ENCODE data around the gene APEH. TPM values are rescaled to one million over a fixed set of nuclear protein-coding genes. Genes with fewer than 3 reads are reported as not detected.

Gene APEH
- 103 TPM for total RNA-seq

DNA sequence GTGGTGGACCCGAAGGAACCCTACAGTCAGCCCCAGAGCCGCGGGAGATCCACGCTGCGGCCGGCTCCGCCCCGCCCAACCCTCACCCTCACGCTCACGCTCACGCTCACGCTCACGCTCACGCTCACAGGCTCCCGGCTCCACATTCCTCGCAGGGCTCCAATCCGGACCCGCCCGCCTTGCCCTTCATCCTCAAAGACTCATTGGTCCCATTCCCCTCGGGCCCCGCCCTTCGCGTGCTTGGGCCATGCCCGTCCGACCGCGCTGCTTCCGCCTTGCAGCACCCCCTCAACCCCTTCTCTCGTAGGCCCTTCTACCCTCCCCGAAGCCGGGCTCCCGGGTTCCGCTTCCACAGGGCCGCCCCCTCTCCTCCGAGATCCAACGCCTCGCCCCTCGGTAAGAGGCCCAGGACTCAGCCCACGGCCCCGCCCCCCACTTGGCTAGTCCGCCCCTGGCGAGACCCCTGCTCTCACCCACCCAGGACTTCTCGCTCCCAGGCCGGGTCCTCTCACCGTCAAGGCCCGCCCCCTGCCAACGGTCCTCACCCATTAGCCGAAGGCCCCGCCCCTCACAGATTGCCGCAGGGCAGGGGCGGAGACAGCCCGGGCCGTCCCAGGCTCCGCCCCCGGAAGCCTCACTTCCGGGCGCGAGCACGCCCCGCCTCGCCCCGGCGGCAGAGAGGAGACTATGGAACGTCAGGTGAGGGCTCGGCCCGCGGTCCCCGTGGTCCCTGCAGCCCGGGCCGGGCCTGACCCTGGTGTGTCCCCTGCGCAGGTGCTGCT lies at the start of gene APEH:
TSS of gene APEH (plus strand) at position 637 of the 782 bp plus-strand sequence. CDS start at position 688, 51 bp downstream.
- peak; percentile 90 for ATAC-seq

- no peak for ATAC-seq
Measured at GRCh38 chr3:49625071-49625470, 49.1 kb upstream of the APEH start.

GRCh38 chr3:49626101-49626581 lies 48.0 kb upstream of the APEH start:
- no peak for ATAC-seq

DNA sequence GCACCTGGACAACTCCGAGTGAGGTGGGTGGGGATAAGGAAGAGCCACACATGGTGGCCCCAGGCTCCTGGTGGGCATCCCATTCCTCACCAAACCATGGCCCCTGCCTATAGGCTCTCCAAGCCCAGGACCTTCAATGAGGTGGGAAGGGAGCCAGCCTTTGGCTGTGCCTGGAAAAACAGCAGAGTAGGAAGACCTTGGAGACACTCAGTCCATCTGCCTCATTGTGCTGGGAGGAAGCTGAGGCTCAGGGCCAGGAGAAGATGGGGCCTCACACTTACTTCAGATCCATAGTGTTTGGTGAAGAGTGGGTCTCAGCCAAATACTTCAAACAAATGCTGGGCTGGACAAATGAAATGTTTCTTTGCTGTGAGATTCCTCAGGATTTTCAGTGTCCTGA lies 47.4 kb upstream of the APEH start:
- ATAC-seq = no peak

GRCh38 chr3:49627634-49628033 lies 46.5 kb upstream of the APEH start:
- ATAC-seq = no peak

GRCh38 chr3:49628249-49628648 lies 45.9 kb upstream of the APEH start:
- ATAC-seq = no peak

GRCh38 chr3:49629451-49629850 lies 44.7 kb upstream of the APEH start:
- ATAC-seq = no peak

- ATAC-seq = no peak
Measured at GRCh38 chr3:49629866-49630265, 44.3 kb upstream of the APEH start.

GRCh38 chr3:49630784-49631183 lies 43.4 kb upstream of the APEH start:
- ATAC-seq = no peak

- no peak for ATAC-seq
Measured at GRCh38 chr3:49634736-49635135, 39.4 kb upstream of the APEH start.

GRCh38 chr3:49636883-49637609 lies 37.1 kb upstream of the APEH start:
- peak; percentile 50 for ATAC-seq

DNA sequence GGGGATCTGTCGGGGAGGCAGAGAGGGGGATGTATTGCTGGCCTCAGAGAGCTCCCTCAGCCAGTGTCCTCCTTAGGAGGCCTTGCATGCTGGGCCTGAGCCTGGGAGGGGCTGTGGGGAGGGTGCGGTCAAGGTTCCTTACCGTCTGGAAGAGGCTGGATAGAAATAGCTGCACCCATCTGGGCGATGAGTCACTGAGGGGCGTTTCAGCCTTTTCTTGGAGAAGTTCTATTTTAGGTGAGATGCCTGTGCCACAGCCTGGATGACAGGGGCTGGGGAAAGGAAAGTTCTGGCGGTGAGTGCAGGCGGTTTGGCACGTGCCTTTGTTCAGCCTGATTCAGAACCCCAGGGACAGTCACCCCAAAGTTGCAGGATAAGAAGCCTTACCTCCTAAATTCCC lies 35.7 kb upstream of the APEH start:
- peak; percentile 81 for ATAC-seq

- ATAC-seq = no peak
Measured at GRCh38 chr3:49639551-49639950, 34.6 kb upstream of the APEH start.

- ATAC-seq = no peak
Measured at GRCh38 chr3:49641292-49641691, 32.9 kb upstream of the APEH start.

DNA sequence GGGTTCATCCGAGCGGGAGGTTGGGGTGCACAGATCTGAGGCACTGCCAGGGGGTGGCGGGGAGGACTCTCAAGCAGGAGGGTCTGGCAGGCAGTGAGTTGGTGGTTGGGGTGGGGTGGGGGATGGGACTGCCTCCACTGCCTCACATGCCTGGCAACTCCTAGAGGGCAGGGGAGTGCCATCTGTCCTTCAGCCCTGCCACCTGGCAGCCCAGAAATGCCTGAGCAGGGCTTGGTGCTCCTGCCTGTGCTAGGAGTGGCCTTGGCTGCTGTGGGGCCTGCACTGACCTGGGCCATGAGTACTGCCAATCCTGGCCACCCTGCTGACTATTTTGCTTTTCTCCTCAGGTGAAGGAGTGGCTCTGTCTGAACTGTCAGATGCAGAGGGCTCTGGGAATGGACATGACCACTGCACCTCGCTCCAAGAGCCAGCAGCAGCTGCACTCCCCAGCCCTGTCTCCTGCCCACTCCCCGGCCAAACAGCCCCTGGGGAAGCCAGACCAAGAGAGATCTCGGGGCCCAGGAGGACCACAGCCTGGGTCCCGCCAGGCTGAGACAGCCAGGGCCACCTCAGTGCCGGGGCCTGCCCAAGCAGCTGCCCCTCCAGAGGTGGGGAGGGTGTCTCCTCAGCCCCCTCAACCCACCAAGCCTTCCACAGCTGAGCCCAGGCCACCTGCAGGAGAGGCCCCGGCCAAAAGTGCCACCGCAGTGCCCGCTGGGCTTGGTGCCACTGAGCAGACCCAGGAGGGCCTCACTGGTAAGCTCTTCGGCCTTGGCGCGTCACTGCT lies 32.0 kb upstream of the APEH start:
- ATAC-seq = no peak

- ATAC-seq = no peak
Measured at GRCh38 chr3:49642708-49643145, 31.4 kb upstream of the APEH start.

DNA sequence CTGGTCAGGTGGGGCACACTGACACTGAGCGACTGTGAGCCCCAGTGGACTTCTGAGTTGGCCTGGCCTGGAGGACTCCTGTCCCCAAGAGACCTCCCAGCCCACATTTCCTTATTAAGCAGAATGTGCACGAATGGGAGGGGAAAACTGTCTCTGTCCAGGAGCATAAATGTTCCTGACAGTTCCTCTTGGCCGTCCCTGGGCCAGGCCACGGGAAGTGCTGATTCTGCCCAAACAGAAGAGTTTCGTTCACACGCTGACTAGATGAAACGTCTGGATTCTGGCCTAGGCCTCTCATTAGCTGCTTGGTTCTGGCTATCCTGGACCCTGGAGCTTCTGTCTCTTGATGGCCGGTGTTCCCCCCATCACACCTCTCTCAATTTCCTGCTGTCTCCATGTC lies 29.5 kb upstream of the APEH start:
- ATAC-seq = no peak

DNA sequence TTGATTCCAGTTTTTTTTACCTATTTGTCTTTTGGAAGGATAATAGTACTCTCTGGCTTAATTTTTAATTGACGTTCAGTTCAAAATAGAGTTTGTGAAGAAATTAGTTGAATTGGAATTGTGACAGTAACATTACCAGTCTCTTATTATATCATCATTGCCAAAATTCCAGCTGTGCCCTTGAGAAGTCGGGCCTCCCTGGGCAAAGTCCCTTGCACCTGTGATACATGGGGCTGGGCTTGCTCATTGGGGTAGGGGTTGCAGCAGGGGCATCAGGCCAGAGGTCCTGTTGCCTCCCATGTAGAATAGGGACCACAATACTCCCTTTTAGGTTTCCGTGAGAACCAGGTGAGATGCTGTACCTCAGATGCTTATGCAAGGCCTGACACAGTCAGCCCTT lies 27.9 kb upstream of the APEH start:
- ATAC-seq = no peak

- ATAC-seq = no peak
Measured at GRCh38 chr3:49647741-49648140, 26.4 kb upstream of the APEH start.

DNA sequence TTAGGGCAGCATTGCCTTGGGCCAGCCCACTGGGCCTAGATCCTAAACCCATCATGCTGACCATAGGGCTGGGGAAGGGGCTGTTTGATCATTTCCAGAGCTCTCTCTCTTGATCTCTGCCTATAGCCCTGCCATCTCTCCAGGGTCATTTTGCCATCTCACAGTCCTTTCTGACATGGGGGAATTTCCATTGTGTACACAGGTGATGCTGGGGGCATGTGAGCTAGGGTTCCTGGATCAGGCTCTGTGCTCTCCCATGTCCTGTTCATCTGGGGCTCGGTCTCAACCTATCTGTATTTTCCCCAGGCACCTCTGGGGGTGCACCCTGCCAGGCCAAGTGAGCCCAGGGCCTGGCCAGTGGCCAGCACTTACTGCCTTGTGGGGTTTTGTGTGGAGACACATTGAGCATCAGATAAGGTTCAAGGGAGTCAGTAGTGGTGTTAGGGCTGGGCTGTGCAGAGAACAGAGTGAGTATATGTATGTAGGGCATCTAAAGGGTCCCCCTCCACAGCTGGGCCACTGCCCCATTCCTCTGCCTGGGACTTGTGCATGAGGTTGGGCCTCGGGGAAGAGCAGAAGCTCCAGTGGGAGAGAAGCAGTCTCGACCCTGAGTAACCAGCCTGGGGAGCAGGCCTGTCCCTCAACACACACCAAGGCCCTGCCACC lies 25.7 kb upstream of the APEH start:
- ATAC-seq = no peak

DNA sequence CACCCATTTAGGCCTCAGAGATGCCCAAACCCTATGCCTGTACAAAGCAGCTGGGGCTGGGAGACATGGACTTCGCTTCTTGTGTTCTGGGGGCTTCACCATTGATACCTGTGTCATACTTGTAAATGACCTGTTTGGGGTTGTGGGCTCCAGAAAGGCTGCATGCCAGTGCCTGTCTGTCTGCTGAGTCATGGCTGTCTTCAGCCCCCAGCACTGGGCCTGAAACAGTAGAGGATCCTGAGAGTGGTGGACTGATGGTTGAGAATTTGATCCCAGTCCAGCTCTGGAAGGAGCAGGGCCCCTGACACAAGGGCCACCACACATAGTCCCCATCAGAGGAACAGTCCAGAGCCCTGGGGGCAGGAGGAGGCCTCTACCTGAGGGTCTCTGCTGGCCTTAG lies 24.6 kb upstream of the APEH start:
- no peak for ATAC-seq

GRCh38 chr3:49650177-49650576 lies 24.0 kb upstream of the APEH start:
- no peak for ATAC-seq

- ATAC-seq = no peak
Measured at GRCh38 chr3:49650637-49651036, 23.5 kb upstream of the APEH start.

Measured in esophagus mucosa (tissue), 1 donor.